NCI-H1417 treated with DMSO at 0.1 percent for 48 hours (cell line): ENCODE results near the gene NTN1.
"Not testable (repeated sequence)": the region's sequence is repeated elsewhere in the genome, so short reads cannot be mapped to it uniquely, and the experiment has no call there.

ENCODE experiments used
- DNase-seq: peaks from one replicate; lab custom pipeline; 2025; lab: John Stamatoyannopoulos, UW

NTN1 gene

DNA sequence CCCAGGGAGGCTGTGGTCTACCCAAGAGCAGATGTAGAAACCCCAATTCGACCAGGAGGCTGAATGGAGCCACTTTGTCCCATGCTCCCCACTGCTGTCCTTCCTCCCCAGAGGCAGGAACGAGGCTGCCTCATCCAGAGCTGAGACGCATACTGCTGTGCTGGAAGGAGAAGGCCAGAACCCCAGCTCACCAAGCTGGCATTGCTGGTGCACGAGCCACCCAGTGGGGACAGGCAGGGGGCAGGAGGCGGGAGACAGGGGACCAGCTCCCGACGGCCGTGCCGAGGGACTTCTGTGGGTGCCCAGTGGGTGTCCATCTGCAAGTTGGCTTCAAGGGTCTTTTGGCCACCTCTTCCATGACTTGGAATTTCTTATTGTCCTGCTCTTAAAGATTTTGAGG lies 66.6 kb downstream of the NTN1 start:
- DNase-seq, result no peak

DNA sequence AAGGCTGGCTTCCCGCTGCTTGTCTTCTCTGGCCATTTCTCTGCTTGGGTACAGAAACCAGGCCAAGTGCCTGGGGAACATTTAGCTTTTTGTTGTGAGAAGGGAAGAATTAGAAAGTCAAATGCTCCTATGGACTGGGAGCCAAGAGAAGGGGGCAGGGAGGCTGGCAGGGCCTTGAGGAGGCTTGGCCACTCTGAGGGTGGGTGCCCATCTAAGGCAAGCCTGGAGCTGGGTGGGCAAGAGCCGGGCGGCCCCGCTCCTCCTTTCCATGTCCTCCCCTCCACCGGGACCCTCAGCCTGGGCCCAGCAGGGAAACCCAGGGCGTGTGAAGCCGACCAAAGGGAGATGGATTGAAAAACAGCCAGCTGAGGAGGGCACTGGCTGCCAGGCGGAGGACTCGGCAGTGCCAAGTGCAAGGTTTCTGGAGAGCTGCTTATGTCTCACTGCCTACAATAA lies 69.4 kb downstream of the NTN1 start:
- DNase-seq, result no peak

- DNase-seq, result no peak
Observed at GRCh38 chr17:9094193-9094592, 72.9 kb downstream of the NTN1 start.

DNA sequence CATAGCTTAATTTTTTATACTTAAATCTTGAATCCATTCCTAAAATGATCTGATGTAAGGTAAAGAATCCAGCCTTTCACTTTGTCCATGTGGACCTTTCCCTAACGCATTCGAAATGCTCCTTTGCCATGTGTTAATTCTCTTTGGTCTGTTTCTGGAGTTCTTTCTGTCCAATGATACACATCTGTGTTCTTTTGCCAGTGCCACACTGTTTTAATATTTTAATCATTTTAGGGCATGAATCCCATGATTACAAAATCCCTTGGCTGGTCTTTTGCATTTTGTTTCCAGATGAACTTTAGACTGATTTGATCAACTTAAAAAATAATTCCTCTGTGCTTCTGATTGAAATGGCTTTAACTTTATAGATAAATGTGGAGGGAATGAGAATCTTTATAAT lies 74.1 kb downstream of the NTN1 start:
- no peak for DNase-seq

DNA sequence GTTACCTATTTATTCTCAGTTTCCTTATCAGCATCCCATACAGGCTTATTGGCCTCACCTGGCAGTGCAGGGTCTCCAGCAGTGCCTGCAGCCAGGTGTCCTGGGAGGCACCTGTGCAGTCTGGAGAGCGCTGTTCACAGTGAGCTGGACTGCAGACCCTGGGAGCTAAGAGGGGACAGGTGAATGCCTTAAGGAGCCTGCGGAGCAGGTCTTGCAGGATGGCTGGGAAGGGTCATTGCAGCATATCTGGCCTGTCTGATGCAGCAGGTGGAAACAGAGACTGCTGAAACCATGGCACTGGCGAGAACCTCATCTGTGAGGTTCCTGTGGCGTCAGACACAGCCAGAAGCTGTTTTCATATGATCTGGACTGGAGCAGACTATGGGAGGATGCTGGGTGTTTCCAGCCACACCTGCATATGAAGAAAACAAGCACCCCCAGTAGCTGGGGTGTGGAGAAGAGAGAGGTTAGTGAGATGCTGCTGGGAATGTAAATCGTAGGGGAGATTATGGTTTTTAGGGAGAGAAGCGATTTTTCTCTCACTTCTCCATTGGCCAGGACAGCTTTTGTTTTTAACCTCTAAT lies 77.0 kb downstream of the NTN1 start:
- no peak for DNase-seq

GRCh38 chr17:9101356-9101755 lies 80.0 kb downstream of the NTN1 start:
- DNase-seq, result no peak

DNA sequence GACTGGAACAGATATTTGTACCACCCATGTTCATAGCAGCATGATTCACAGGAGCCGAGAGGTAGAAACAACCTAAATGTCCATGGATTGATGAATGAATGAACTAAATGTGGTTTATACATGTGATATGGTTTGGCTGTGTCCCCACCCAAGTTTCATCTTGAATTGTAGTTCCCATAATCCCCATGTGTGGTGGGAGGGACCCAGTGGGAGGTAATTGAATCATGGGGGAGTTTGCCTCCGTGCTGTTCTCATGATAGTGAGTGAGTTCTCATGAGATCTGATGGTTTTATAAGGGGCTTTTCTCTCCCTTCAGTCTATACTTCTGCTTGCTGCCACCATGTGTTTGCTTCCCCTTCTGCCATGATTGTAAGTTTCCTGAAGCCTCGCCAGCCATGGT lies 81.9 kb downstream of the NTN1 start:
- not testable (repeated sequence) for DNase-seq

DNA sequence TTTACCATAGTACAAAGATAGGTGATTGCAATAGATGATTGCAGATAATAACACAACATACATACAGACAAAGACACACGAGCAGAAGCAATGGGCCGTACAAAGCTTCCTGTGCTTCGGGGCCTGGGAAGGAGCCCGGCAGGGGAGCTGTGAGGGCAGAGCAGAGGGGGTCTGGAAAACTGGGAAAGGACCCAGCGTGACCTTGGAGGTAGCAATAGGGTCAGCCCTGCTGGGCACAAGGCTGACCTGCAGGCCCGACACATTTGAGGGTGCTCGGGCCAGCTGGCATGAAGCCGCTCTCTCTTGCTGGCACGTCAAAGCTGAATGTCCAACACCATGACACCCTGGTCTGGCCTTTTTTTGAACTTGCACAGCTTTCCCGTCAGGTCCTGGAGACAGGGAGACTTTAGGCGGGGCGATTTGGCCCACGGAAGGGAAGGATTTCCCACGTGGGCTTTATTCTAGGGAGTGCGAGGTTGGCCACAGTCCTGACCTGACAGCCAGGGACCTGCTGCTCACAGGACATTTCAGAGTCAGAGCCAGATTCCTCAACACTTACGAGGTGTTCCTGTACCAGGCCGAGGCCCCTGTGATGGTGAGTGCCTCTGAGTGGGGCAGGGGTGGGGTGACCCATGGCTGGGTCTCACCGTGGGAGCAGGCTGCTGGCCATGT lies 83.2 kb downstream of the NTN1 start:
- no peak for DNase-seq

DNA sequence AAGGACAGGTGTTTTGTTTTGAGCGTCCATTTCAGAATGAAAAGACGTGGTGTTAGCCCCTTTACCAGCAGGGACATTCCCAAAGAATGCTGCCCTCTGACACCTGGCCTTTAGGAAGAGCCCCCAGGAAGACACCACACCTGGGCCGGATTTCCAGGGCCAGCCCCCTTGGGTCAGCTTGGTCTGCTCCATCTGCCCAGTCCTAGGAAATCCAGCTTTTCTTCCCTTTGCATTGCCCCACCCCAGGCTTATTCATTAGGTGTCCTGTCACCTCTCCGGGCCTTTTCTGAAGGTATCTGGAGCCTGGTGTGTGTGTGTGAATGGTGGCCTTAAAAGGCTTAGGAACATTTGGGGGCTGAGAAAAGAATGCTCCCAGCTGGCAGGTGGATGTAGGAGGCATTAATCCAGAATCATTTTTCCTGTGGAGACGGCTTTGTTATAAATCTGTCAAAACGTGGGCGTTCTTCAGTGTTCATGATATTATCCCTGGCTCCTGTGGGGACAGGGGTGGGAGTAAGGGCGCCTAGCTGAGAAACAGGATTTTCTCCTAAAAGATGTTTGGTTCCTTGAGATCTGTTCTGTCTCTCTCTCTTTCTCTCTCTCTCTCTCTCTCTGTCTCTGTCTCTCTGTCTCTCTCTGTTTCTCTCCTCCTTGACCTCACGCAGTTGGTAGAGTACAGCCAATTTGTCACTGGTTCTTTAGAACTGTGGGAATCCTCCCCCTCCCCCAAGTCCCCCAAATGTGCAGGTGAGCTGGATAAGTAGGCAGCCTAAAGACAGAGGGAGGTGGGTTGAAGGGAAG lies 84.0 kb downstream of the NTN1 start:
- no peak for DNase-seq

DNA sequence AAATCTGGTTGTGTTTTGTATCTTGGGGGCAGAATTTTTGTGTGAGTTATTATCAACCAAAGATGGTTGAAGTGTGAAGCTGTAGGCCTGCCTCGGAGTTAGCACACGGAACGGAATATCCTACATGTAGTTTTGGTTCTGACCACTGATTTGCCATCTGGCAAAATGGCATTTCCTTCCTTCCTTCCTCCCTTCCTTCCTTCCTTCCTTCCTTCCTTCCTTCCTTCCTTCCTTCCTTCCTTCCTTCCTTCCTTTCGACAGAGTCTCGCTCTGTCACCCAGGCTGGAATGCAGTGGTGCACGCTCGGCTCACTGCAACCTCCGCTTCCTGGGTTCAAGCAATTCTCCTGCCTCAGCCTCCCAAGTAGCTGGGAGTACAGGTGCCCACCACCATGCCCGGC lies 85.0 kb downstream of the NTN1 start:
- DNase-seq, result not testable (repeated sequence)

DNA sequence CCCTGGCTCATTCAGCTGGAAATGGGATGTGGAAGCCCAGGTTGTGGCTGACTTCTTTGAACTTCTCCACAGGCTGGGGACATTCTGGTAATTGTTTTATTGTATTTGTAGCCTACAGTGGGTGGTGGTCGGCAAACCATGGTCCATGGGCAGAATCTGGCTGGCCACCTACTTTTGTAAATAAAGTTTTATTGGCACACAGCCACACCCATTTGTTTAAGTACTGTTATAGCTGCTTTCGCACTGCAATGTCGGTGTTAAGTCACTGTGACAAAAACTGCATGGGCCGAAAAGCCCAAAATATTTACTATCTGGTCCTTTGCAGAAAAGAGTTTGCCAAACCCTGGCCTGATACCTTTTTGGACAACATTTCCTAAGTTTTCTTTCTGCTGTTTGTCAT lies 86.2 kb downstream of the NTN1 start:
- no peak for DNase-seq

DNA sequence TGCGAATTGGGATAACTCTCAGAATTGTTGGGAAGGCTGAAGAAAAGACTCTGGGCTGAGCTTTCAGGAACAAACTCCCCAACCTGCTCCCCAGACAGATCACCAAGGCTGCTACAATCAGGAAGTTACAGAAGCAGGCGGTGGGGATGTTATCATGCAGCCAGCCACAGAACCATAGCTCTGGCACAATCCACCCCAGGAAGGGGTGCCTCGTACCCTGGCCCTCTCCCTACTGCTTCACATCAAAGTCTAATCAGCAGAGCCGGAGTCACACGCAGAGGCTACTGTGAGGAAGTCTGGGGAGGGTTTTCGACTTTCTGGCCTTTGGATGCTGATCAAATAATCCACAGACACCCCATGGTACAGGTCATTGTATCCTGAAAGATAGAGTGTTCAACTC lies 86.8 kb downstream of the NTN1 start:
- DNase-seq, result no peak

DNA sequence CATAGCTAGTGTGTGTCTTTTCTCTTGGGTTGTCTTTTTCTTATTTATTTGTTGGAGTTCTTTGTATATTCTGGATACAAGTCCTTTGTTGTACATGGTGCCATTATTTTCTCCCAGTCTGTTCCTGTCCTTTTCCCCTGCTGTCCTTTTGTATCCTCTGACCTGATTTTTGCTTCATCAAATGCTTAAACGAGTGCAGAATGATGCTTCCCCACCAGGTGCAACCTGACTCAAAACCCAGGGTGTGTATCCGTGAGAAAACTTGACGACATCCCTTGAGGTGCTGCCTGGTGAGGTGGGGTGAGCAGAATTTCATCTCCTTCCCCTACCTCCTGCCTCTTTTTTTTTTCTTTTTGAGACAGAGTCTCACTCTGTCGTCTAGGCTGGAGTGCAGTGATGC lies 88.6 kb downstream of the NTN1 start:
- DNase-seq, result no peak

GRCh38 chr17:9110501-9110900 lies 89.2 kb downstream of the NTN1 start:
- DNase-seq, result no peak

DNA sequence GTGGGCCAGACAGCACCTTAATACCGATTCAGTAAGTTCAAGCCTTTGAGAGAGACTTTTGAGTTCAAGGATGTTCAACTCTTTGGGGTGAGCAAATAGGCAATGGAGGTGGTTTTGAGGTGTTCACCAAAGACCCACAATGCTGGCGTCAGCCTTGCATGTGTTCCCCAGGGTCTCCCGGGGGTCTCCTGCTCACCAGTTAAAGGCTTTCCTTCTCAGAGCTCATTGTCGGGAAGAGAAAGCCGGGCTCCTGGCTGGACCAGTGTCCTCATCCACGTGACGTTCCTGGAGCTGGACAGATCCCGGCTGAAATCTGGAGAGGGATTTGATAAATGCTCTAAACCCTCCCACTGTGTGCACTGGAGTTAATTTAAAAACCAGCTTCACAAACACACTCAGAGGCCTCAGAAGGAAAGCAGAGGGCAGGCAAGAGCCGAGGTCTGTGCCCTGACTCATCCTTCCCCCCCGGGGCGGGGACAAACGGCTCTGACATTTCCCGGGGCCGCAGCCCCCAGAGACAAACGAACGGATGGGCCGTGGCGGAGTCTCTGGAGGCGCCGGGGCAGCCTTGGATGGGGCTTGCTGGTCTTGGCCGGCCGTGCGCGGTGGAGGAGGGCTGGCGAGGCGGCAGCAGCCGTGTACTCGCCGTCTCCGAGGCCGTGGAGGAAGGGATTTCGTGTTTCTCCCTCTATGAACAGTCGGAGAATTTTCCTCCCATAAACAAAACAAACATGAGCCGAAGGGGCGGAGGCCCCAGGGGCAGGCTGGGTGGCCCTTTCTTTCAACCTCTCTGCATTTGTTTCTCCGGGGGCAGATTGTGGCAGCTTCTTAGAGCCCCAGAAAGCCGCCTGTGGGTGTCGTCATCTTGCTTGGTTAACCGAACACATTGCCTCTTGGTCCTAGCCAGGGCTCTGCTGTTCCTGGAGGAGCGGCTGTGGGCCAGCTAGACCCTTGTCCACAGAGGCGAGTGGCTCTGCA lies 94.2 kb downstream of the NTN1 start:
- DNase-seq, result no peak

- DNase-seq, result no peak
Observed at GRCh38 chr17:9116311-9116835, 95.1 kb downstream of the NTN1 start.

GRCh38 chr17:9116861-9117568 lies 95.7 kb downstream of the NTN1 start:
- DNase-seq, result no peak

DNA sequence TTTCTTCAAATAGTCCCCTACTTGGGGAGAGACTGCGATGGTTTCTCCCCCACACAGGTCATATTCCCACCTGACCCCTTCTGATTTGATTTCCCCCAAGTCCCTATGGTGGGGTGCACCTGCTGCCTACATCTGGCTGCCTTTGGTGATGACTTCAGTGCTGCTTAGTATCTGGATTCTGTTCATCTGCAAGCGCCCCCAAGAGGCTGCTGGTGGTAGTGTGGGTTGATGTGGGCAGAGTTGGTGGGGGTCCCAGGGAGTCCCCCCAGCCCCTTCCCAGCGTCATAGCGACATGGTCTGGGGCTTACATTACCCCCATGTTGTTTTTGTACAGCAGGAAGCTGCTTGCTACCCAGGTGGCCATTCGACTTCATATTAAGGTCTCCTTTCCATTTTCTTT lies 99.2 kb downstream of the NTN1 start:
- DNase-seq, result no peak

GRCh38 chr17:9121186-9121820 lies 100.0 kb downstream of the NTN1 start:
- no peak for DNase-seq
